Measurements from ENCODE around the gene FKBP2.

GRCh38 chr11:64259533-64260067 lies 18.7 kb downstream of the FKBP2 start:
- no peak for TF ChIP-seq CTCF (optimal IDR thresholded peaks at IDR 0.05 in 1 of 3, IDR thresholded peaks at IDR 0.05 in 1 of 3, conservative IDR thresholded peaks at IDR 0.05 in 1 of 3; ENCODE audit: extremely low read depth in 1 of 3, insufficient read depth in 2 of 3, low read length in 3 of 3)
- no peak for TF ChIP-seq EZH2 (IDR thresholded peaks at IDR 0.05; ENCODE audit: low read length)

Data from keratinocyte (primary cell).